ENCODE results near the gene WASHC3.
"Not testable (repeated sequence)": the region's sequence is repeated elsewhere in the genome, so short reads cannot be mapped to it uniquely, and the experiment has no call there.

Gene WASHC3

GRCh38 chr12:102029141-102029540 lies 32.6 kb downstream of the WASHC3 start:
- TF ChIP-seq CTCF (IDR thresholded peaks at IDR 0.05; ENCODE audit: extremely low read depth, insufficient read depth, missing control alignments) = no peak
- DNase-seq (ENCODE audit: low spot score) = no peak
- in situ Hi-C loops (cut with MboI; ENCODE audit: low pct_unique_long_range_greater_than_20kb, low sequenced_read_pairs, unreplicated experiment) = no loop called here

- in situ Hi-C loops (cut with MboI; ENCODE audit: low pct_unique_long_range_greater_than_20kb, low sequenced_read_pairs, unreplicated experiment) = no loop called here
- TF ChIP-seq CTCF (IDR thresholded peaks at IDR 0.05; ENCODE audit: extremely low read depth, insufficient read depth, missing control alignments) = no peak
- no peak for DNase-seq (ENCODE audit: low spot score)
Measured at GRCh38 chr12:102026728-102027127, 35.1 kb downstream of the WASHC3 start.

- in situ Hi-C loops (cut with MboI; ENCODE audit: low pct_unique_long_range_greater_than_20kb, low sequenced_read_pairs, unreplicated experiment) = no loop called here
- no peak for TF ChIP-seq CTCF (IDR thresholded peaks at IDR 0.05; ENCODE audit: extremely low read depth, insufficient read depth, missing control alignments)
- DNase-seq (ENCODE audit: low spot score) = no peak
Measured at GRCh38 chr12:102024765-102025164, 37.0 kb downstream of the WASHC3 start.

GRCh38 chr12:102023343-102023930 lies 38.4 kb downstream of the WASHC3 start:
- no peak for TF ChIP-seq CTCF (IDR thresholded peaks at IDR 0.05; ENCODE audit: extremely low read depth, insufficient read depth, missing control alignments)
- no peak for DNase-seq (ENCODE audit: low spot score)
- in situ Hi-C loops (cut with MboI; ENCODE audit: low pct_unique_long_range_greater_than_20kb, low sequenced_read_pairs, unreplicated experiment) = no loop called here

GRCh38 chr12:102022286-102022685 lies 39.5 kb downstream of the WASHC3 start:
- in situ Hi-C loops (cut with MboI; ENCODE audit: low pct_unique_long_range_greater_than_20kb, low sequenced_read_pairs, unreplicated experiment) = no loop called here
- DNase-seq (ENCODE audit: low spot score) = no peak
- no peak for TF ChIP-seq CTCF (IDR thresholded peaks at IDR 0.05; ENCODE audit: extremely low read depth, insufficient read depth, missing control alignments)

- in situ Hi-C loops (cut with MboI; ENCODE audit: low pct_unique_long_range_greater_than_20kb, low sequenced_read_pairs, unreplicated experiment) = no loop called here
- no peak for DNase-seq (ENCODE audit: low spot score)
Measured at GRCh38 chr12:102021540-102022246, 40.1 kb downstream of the WASHC3 start.

GRCh38 chr12:102018607-102019006 lies 43.2 kb downstream of the WASHC3 start:
- in situ Hi-C loops (cut with MboI; ENCODE audit: low pct_unique_long_range_greater_than_20kb, low sequenced_read_pairs, unreplicated experiment); DNase-seq (ENCODE audit: low spot score): not testable (repeated sequence)

More at GRCh38 chr12:102021540-102022246, 40.1 kb downstream of the WASHC3 start:
- TF ChIP-seq CTCF (IDR thresholded peaks at IDR 0.05; ENCODE audit: extremely low read depth, insufficient read depth, missing control alignments) = no peak
